COR-L47 (cell line): ENCODE measurements around the gene FFAR3.

Source experiments
- DNase-seq: peaks from one replicate; lab custom pipeline; 2025; lab: John Stamatoyannopoulos, UW

FFAR3 gene

DNA sequence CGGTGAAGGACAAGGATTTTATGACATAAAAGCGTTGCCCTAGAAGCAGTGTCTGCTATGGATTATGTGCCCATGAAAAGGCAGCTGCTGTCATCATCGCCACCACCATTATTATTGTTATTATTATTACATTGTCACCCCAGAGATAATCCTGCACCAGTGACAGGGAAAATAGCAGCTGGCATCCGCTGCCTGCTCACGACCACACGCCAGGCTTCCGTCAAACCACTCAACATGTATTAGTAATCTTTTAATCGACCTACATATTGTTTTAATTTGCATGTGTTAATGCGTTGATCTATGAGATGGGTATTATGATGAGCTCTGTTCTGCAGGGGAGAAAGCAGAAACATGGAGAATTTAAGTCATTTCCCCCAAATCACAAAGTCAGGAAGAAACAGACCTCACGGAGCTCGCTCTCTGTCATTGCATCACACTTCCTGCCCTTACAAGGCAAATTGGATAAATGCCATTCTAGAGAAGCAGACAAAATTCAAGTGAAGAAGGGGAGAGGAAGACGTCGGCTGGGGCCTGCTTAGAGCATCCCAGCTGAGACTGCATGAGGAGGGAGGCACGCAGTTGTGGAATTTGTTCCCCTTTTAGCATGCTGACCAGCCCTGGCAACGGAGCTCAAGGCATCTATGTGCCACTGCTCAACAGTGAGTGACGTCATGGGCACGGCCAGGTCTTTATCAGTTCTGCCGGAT is at the start of gene FFAR3:
TSS of gene FFAR3 (plus strand) at position 594 of the 707 bp plus-strand sequence. CDS start 431 bp downstream, outside the sequence.
- no peak for DNase-seq

DNA sequence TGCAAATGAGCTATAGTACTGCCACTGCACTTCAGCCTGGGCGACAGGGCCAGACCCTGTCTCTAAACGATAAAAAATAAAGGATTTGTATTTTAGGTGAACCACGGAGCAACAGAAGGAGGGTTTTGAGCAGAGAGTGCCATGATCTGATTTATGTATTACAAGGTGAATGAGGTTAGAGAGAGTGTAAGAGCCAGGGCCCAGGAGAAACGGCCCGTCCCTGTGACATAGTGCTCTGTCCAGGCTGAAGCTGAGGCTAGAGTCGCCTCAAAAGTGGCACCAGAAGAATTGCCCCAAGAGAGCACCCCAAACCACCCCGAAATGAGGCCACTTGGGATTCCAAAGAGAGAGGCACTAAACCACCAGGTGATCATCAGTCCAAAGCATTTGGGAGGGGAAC is 49.4 kb upstream of the FFAR3 start:
- no peak for DNase-seq

DNA sequence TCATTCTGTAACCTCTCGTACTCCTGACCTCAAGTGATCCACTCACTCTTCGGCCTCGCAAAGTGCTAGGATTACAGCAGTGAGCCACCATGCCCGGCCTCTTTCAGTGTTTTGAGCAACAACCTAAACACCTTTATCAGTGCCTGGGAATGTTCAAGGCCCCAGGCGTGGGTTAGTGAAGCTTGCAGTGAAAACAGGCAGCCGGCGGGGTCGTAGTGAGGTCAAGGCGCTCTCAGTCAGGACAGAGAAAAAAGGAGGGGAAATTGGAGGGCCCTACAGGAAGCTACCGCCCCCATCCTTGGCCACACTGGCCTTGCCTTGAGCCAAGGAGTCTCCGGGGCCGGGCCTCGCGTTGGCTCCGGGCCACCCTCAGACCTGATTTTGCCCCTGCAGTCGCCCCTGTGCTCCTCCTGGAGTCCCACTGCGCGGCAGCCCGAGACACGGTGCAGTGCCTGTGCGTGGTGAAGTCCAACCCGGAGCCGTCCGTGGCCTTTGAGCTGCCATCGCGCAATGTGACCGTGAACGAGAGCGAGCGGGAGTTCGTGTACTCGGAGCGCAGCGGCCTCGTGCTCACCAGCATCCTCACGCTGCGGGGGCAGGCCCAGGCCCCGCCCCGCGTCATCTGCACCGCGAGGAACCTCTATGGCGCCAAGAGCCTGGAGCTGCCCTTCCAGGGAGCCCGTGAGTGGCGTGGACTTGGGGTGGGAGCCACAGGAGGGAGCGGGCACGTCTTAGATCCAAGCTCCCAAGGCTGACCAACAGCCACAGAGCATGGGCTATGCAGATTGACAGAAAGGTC is 48.6 kb upstream of the FFAR3 start:
- no peak for DNase-seq

DNA sequence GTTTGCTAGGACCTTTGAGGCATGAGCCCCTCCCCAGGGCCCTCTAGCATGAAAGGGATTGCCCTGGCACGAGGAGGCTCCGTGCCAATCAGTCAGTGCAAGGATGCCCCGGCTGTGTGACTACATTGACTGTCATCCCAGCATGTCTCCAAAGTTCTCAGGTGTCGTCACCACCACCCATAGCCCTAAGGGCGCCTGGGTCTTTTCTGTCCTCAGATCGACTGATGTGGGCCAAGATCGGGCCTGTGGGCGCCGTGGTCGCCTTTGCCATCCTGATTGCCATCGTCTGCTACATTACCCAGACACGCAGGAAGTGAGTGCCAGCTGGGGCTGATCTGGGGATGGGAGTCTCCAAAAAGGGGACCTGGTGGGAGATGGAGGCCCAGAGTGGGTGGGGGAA is 47.9 kb upstream of the FFAR3 start:
- no peak for DNase-seq

- no peak for DNase-seq
Observed at GRCh38 chr19:35310811-35311465, 47.3 kb upstream of the FFAR3 start.

- DNase-seq, result no peak
Observed at GRCh38 chr19:35311901-35312665, 46.2 kb upstream of the FFAR3 start.

GRCh38 chr19:35313587-35313986 is 44.7 kb upstream of the FFAR3 start:
- DNase-seq, result no peak

DNA sequence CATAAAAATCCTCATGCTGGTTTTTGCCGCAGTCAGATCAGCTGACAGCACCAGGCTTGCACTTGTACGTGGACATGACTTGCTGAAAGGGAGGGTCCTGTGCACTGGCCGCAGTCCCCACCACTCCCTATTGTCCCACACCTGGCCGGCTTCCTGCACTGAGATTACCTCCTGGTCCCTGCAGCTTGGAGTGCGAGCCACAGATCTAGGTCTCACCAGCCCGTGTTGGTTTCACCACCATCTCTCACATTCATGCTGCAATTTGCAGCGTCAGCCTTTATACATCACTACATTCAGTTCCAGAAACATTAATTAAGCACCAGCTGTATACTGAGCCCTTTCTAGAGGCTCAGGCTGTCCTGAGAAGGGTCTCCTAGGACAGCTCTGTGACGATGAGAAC is 44.2 kb upstream of the FFAR3 start:
- DNase-seq, result no peak

- DNase-seq, result no peak
Observed at GRCh38 chr19:35314858-35315470, 43.3 kb upstream of the FFAR3 start.

- DNase-seq, result no peak
Observed at GRCh38 chr19:35315883-35316282, 42.4 kb upstream of the FFAR3 start.

- no peak for DNase-seq
Observed at GRCh38 chr19:35316560-35316959, 41.7 kb upstream of the FFAR3 start.

DNA sequence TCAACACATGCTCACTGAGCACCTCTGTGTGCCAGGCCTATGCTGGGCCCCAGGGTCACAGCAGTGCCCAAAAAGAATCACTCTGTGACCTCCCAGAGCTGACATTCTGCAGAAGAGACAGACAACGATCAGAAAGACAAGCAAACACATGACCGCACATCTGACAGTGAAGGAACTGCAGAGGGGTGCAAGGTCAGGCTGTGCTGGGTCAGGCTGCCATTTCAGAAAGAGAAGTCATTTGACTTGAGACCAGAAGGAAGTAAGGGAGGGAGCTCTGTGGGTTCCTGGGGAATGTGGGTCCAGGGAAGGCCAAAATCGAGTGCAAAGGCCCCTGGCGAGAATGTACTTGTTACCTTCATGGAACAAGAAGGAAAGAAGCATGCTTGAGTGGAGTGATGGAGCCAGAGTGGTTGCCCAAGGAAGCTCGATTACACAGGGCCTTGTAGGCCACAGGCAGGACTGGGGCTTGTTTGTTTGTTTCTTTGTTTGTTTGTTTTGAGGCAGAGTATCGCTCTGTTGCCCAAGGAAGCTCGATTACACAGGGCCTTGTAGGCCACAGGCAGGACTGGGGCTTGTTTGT is 40.7 kb upstream of the FFAR3 start:
- no peak for DNase-seq

GRCh38 chr19:35318679-35319448 is 39.4 kb upstream of the FFAR3 start:
- no peak for DNase-seq

DNA sequence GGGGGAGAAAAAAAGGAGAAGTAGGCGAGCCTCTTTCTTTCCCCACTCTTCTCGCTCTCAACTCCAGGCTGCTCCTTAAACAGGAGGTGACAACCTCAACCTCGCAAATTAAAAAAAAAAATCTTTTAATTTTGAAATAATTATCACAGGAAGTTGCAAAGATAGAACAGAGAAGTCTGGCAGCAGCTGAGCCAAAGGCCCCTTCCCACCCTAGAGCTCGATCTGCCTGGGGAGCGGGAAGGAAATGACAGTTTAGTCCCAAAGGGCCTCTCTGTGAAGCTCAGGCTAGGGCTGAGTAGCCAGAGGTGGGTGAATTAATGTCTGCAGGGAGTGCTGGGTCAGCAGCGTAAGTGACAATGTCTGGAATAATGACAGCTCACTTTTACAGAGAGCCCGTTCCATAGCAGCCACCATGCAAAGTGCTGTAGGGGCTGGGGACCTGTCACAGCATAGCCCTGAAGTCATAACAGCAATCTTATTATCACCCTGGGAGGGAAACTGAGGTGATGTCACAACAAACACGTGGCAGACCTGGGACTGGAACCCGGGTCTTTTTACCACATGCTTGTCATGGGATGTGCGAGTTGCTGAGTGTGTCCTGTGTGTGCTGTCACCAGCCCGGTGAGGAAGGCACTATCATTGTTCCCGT is 38.1 kb upstream of the FFAR3 start:
- DNase-seq, result no peak

DNA sequence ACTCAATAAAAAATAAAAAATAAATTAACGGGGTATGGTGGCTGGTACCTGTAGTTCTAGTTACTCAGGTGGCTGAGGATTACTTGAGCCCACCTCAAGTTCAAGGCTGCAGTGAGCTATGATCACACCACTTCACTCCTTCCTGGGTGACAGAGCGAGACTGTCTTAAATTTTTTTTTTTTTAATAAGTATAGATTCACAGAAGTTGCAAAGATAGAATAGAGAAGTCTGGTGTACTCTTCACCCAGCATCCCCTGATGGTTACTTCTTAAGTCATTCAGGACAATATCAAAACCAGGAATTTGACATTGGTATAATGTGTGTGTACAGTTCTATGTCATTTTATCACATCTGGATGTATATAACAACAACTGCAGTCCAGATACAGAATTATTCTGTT is 37.0 kb upstream of the FFAR3 start:
- DNase-seq, result no peak

GRCh38 chr19:35322014-35322413 is 36.2 kb upstream of the FFAR3 start:
- no peak for DNase-seq

GRCh38 chr19:35327642-35328041 is 30.6 kb upstream of the FFAR3 start:
- DNase-seq, result no peak

DNA sequence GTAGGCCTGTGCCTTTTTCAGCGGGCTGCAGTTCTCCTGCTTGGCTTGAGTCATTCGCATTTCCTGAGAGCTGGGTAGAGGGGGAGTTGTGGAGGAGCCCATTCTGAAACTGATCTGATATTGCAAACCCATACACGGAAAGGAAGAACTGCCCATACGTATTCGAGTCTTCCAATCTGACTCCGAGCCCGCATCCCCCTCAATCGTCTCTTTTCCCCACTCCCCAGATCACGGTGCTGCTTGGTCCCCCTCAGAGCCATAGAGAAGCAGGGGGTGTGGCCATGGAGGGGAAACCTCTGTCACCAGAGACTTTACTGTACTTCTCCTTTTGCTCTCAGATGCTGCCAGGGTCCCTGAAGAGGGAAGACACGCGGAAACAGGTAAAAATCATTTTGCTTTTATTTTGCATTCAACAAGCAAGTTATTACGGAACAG is 29.4 kb upstream of the FFAR3 start, which contains the start of gene CD22:
TSS of gene CD22 (plus strand) at position 337 of the 435 bp plus-strand sequence. CDS start 2,854 bp downstream, outside the sequence.
- no peak for DNase-seq

DNA sequence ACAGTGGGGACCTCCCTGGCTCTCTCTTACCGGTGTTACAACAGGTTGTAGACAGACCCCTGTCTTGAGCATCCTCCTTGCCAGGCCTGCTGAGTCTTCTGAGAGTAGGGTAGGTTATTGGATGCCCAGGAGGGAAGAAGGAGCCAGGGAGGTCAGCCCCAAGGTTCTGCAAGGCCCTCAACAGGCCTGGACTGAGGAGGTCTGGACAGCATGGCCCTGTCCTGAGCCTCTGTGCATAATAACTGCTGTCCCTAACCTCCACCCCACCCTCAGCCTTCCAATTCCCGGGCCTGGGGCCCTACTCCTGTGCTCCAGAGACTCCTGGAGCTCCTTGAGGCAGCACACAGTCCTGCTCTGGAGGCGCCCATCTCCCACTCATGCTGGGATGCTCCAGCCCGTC is 28.9 kb upstream of the FFAR3 start:
- no peak for DNase-seq

GRCh38 chr19:35330475-35330874 is 27.8 kb upstream of the FFAR3 start:
- DNase-seq, result no peak
